Endodermal cell (in vitro differentiated cells): Measurements from ENCODE around the gene UQCRQ. TPM values are rescaled to one million over a fixed set of nuclear protein-coding genes. Genes with fewer than 3 reads are reported as not detected.

Source experiments
- DNase-seq: peaks from one replicate; pipeline ENCODE4 v3.0.0-alpha.2; 2017
- H3K27ac ChIP-seq: 2 replicates; pipeline ENCODE4 v1.5.1; 2013; ENCODE audit warnings: mild to moderate bottlenecking, low read depth, low read length, moderate library complexity
- H3K27me3 ChIP-seq: 2 replicates; pipeline ENCODE4 v1.6.1; 2013; ENCODE audit warnings: mild to moderate bottlenecking, low read length, moderate library complexity; ENCODE audit not compliant: insufficient read depth, control insufficient read depth, poor library complexity, severe bottlenecking
- H3K36me3 ChIP-seq: 2 replicates; pipeline ENCODE4 v1.7.0; 2013; ENCODE audit warnings: mild to moderate bottlenecking, low read length, moderate library complexity; ENCODE audit not compliant: control insufficient read depth, insufficient read depth
- H3K4me1 ChIP-seq: one replicate; pipeline ENCODE4 v1.7.0; 2013; ENCODE audit warnings: low read length; ENCODE audit not compliant: control insufficient read depth, insufficient read depth
- H3K4me3 ChIP-seq: 2 replicates; pipeline ENCODE4 v1.5.1; 2013; ENCODE audit warnings: mild to moderate bottlenecking, low read length, moderate library complexity
- H3K9ac ChIP-seq: 2 replicates; pipeline ENCODE4 v1.6.1; 2013; ENCODE audit warnings: mild to moderate bottlenecking, low read length, moderate library complexity; ENCODE audit not compliant: poor library complexity, severe bottlenecking; ENCODE audit errors: extremely low read depth
- H3K9me3 ChIP-seq: 2 replicates; pipeline ENCODE4 v1.6.1; 2013; ENCODE audit warnings: mild to moderate bottlenecking, low read length, moderate library complexity; ENCODE audit not compliant: control insufficient read depth
- H3K27ac Mint-ChIP-seq: 2 replicates; pipeline ENCODE4 v1.8.0; 2020; ENCODE audit warnings: mixed read lengths
- H3K27me3 Mint-ChIP-seq: 2 replicates; pipeline ENCODE4 v1.8.0; 2021; ENCODE audit warnings: mild to moderate bottlenecking, mixed read lengths; ENCODE audit not compliant: insufficient read depth
- H3K36me3 Mint-ChIP-seq: 2 replicates; pipeline ENCODE4 v1.8.0; 2020; ENCODE audit warnings: low read depth, mixed read lengths
- H3K4me1 Mint-ChIP-seq: 2 replicates; pipeline ENCODE4 v1.8.0; 2020; ENCODE audit warnings: mixed read lengths
- H3K4me3 Mint-ChIP-seq: 2 replicates; pipeline ENCODE4 v1.8.0; 2020; ENCODE audit warnings: mild to moderate bottlenecking, moderate library complexity, mixed read lengths
- H3K9me3 Mint-ChIP-seq: 2 replicates; pipeline ENCODE4 v1.8.0; 2020; ENCODE audit warnings: mild to moderate bottlenecking, mixed read lengths
- CTCF ChIP-seq: fragments of 200-600 bp; sonication (generic); conservative IDR thresholded peaks from 2 replicates; pipeline ENCODE4 v1.5.0; 2021; ENCODE audit warnings: antibody characterized with exemption, mild to moderate bottlenecking
- WGBS, 2 experiments: methylation state at CpG; one replicate each; pipeline versions ENCODE4 v1.1.5 to v1.1.7; 2013; ENCODE audit warnings: missing lambda C conversion rate in 2 of 2, mixed read lengths in 1 of 2; ENCODE audit not compliant: insufficient coverage in 1 of 2, insufficient read length in 1 of 2; 5-methylcytosine and 5-hydroxymethylcytosine counted together
- total RNA-seq, 2 donors: library from RNA; stranded (reverse); fragmentation: NEBNext Ultra II Directional in 1 of 2; extraction: Animal tissue kit (Norgen Biotek cat#: 25700) in 1 of 2; gene quantifications; 2 replicates in 1 of 2; 3 replicates in 1 of 2; pipeline ENCODE4 v1.2.1, GENCODE V29; 2021

The UQCRQ gene
- total RNA-seq, 2 donors from 2014 or later: 261 to 286 TPM

- DNase-seq: no peak
- peak overlapping the region; percentile 99 for H3K27ac Mint-ChIP-seq
- H3K4me3 Mint-ChIP-seq: peak overlapping the region; percentile 92
- no peaks in the 10 kb centered on the region for H3K9me3 Mint-ChIP-seq
- Histone ChIP-seq H3K27me3 (peaks cover 8% of the 10 kb centered on the region), H3K9ac (peak overlapping the region; percentile 95), H3K36me3 (peaks cover 39% of the 10 kb centered on the region), H3K4me3 (peak overlapping the region; percentile 91), H3K4me1 (peaks cover 8% of the 10 kb centered on the region), H3K9me3 (no peaks in the 10 kb centered on the region), H3K27ac (peak overlapping the region; percentile 91)
- H3K4me1 Mint-ChIP-seq: peaks cover 26% of the 10 kb centered on the region
- TF ChIP-seq CTCF: no peak
- peaks cover under 1% of the 10 kb centered on the region for H3K27me3 Mint-ChIP-seq
- peaks cover 16% of the 10 kb centered on the region for H3K36me3 Mint-ChIP-seq
- 0 to 1% methylated on average over 2 to 13 of the region's 13 CpGs for WGBS, 2 experiments
These were observed 607 bp downstream of the UQCRQ start for GRCh38 chr5:132867046-132867451.

DNA sequence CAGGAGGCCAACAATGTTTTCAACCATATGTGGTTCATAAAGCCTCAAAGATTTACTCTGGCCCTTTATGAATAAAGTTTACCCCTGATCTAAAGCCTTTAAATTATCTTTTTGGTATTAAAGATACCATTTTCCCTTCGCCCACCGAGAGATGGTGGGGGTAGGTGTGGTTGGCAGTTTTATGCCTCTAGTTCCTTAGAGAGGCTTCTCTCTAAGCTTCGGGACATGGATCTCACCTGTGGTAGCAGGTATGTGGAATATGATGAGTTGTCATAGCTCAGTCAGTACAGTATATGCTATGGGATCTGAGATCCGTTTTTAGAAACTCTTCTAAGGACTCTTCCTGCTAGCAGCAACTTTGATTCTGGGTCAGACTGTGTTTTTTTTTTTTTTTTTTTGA is 2.3 kb downstream of the UQCRQ start:
- no peak overlapping the region for H3K27ac ChIP-seq
- H3K9ac ChIP-seq: no peak overlapping the region
- Mint-ChIP-seq H3K4me3 (peak overlapping the region; percentile 92), H3K9me3 (no peaks in the 10 kb centered on the region), H3K27ac (peak overlapping the region; percentile 20), H3K27me3 (no peaks in the 10 kb centered on the region), H3K4me1 (peaks cover 26% of the 10 kb centered on the region), H3K36me3 (peaks cover 20% of the 10 kb centered on the region)
- no peaks in the 10 kb centered on the region for H3K27me3 ChIP-seq
- no peak for DNase-seq
- no peak for TF ChIP-seq CTCF
- 94% methylated on average over 4 of the region's 4 CpGs; no CpG with 5 or more reads in 1 of the 2 experiments for WGBS, 2 experiments
- H3K36me3 ChIP-seq: peaks cover 54% of the 10 kb centered on the region
- H3K4me3 ChIP-seq: no peak overlapping the region
- peaks cover 12% of the 10 kb centered on the region for H3K4me1 ChIP-seq
- H3K9me3 ChIP-seq: no peaks in the 10 kb centered on the region

DNA sequence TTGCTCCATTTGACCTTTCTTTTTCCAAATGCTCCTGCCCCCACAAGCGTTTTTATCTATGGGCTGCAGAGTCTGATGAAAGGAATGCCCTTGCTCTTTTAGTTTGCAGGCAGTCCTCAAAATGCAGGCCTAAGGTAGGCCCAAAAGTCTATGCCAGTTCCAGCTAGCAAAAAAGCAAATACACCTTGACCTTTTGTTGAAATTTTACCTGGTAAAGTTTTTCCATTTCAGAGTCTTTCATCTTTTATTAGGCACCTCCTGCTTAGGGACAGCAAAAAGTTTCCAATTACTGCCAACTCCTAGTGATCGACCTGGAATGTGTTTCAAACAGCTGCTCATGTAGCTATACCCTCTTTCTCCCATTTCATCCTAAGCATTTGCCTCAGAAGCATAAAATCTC is 4.4 kb downstream of the UQCRQ start:
- H3K36me3 Mint-ChIP-seq: peaks cover 29% of the 10 kb centered on the region
- no peak for TF ChIP-seq CTCF
- no peaks in the 10 kb centered on the region for H3K9me3 Mint-ChIP-seq
- Histone ChIP-seq H3K27me3 (no peaks in the 10 kb centered on the region), H3K36me3 (peaks cover 74% of the 10 kb centered on the region), H3K9me3 (no peaks in the 10 kb centered on the region), H3K4me1 (peaks cover 8% of the 10 kb centered on the region), H3K9ac (no peak overlapping the region), H3K27ac (no peak overlapping the region), H3K4me3 (no peak overlapping the region)
- H3K27me3 Mint-ChIP-seq: no peaks in the 10 kb centered on the region
- peaks cover 10% of the 10 kb centered on the region for H3K4me1 Mint-ChIP-seq
- DNase-seq: no peak
- H3K4me3 Mint-ChIP-seq: no peak overlapping the region
- no peak overlapping the region for H3K27ac Mint-ChIP-seq
- 91 to 94% methylated on average over 2 of the region's 2 CpGs for WGBS, 2 experiments
